Endothelial cell of umbilical vein (primary cell): ENCODE results near the gene FGF2. TPM values are rescaled to one million over a fixed set of nuclear protein-coding genes. Genes with fewer than 3 reads are reported as not detected.

Experiments used
- BruUV-seq: library from RNA; stranded (reverse); fragments of 400-500 nt; replicated peaks from 2 replicates; lab custom pipeline; 2021; lab: Mats Ljungman, UMichigan
- CTCF ChIA-PET: fragments of 300-600, 350-600 bp; sonication (Branson Sonifier 250); formaldehyde crosslinking; loops from one replicate; lab custom pipeline; 2021; ENCODE audit warnings: antibody characterized with exemption, inconsistent platforms; lab: Charles Lee
- POLR2A ChIA-PET: fragments of 300-600, 350-600 bp; sonication (Branson Sonifier 250); formaldehyde crosslinking; loops from one replicate; lab custom pipeline; 2021; ENCODE audit warnings: antibody characterized with exemption, inconsistent platforms; lab: Charles Lee
- DNase-seq: peaks from one replicate; pipeline ENCODE4 v3.0.0-alpha.2; 2011; ENCODE audit warnings: low read depth, low spot score
- FAIRE-seq: peaks from 2 replicates; lab custom pipeline; 2011; peaks lifted over from hg19 to GRCh38; lab: Jason Lieb, UNC
- H2AFZ ChIP-seq: 2 replicates; pipeline ENCODE4 v1.6.0; 2012; ENCODE audit warnings: low read depth, low read length, control low read depth, inconsistent platforms
- H3K27ac ChIP-seq: 2 replicates; pipeline ENCODE4 v1.5.1; 2011; ENCODE audit warnings: low read depth, mild to moderate bottlenecking, control low read depth, low read length, moderate library complexity; ENCODE audit not compliant: insufficient read depth
- H3K27me3 ChIP-seq, 2 experiments: 2 replicates each; pipeline versions ENCODE4 v1.6.0 to v1.6.1; 2011; ENCODE audit warnings: low read length in 2 of 2, mixed read lengths in 1 of 2; ENCODE audit not compliant: control insufficient read depth in 2 of 2, insufficient read depth in 2 of 2
- H3K36me3 ChIP-seq, 2 experiments: 2 replicates in 1 of 2; 3 replicates in 1 of 2; pipeline ENCODE4 v1.5.1; 2011; ENCODE audit warnings: low read length in 2 of 2, mild to moderate bottlenecking in 1 of 2, moderate library complexity in 1 of 2; ENCODE audit not compliant: control insufficient read depth in 2 of 2, insufficient read depth in 2 of 2; ENCODE audit errors: extremely low read depth in 1 of 2
- H3K4me1 ChIP-seq: 3 replicates; pipeline ENCODE4 v1.5.1; 2011; ENCODE audit warnings: mild to moderate bottlenecking, low read length; ENCODE audit not compliant: control insufficient read depth, insufficient read depth; ENCODE audit errors: extremely low read depth
- H3K4me2 ChIP-seq: 2 replicates; pipeline ENCODE4 v1.6.1; 2011; ENCODE audit warnings: low read length, control low read depth, mixed read lengths; ENCODE audit not compliant: insufficient read depth
- H3K4me3 ChIP-seq, 3 experiments: fragments of 200-600 bp in 1 of 3; sonication (generic), shearing (Covaris generic) in 1 of 3; replicated peaks in 1 of 3; 2 replicates each; pipeline ENCODE4 v1.5.1; 2011 to 2016; ENCODE audit warnings: control low read depth in 3 of 3, low read length in 3 of 3, mild to moderate bottlenecking in 2 of 3, inconsistent platforms in 1 of 3, low read depth in 1 of 3, moderate library complexity in 1 of 3; ENCODE audit not compliant: insufficient read depth in 1 of 3
- H3K79me2 ChIP-seq: 2 replicates; pipeline ENCODE4 v1.6.0; 2012; ENCODE audit warnings: low read length, inconsistent platforms; ENCODE audit not compliant: control insufficient read depth, insufficient read depth
- H3K9ac ChIP-seq: replicated peaks from 2 replicates; pipeline ENCODE3; 2011; ENCODE audit warnings: low read length, control low read depth; ENCODE audit not compliant: insufficient read depth; ENCODE audit errors: extremely low read depth
- H3K9me1 ChIP-seq: replicated peaks from 3 replicates; pipeline ENCODE4 v1.6.0; 2011; ENCODE audit warnings: mild to moderate bottlenecking, low read length; ENCODE audit not compliant: control insufficient read depth, insufficient read depth; ENCODE audit errors: extremely low read depth
- H3K9me3 ChIP-seq: replicated peaks from 2 replicates; pipeline ENCODE4 v1.5.1; 2012; ENCODE audit warnings: low read length, inconsistent platforms; ENCODE audit not compliant: control insufficient read depth, insufficient read depth
- H4K20me1 ChIP-seq: replicated peaks from 2 replicates; pipeline ENCODE3; 2011; ENCODE audit warnings: mild to moderate bottlenecking, low read length; ENCODE audit not compliant: control insufficient read depth, insufficient read depth; ENCODE audit errors: extremely low read depth
- CTCF ChIP-seq, 2 donors: IDR thresholded peaks; 1 replicate in 1 of 2; 2 replicates in 1 of 2; pipeline ENCODE4 v1.5.1; 2011; ENCODE audit warnings: low read length in 2 of 2, mild to moderate bottlenecking in 2 of 2, moderate library complexity in 2 of 2, control low read depth in 1 of 2, inconsistent platforms in 1 of 2, low read depth in 1 of 2; ENCODE audit not compliant: insufficient read depth in 1 of 2; ENCODE audit errors: extremely low read depth in 1 of 2
- EZH2 ChIP-seq: IDR thresholded peaks from 2 replicates; pipeline ENCODE4 v1.6.1; 2012; ENCODE audit warnings: borderline replicate concordance, low read depth, mild to moderate bottlenecking, moderate library complexity, low read length, inconsistent platforms; ENCODE audit not compliant: severe bottlenecking
- FOS ChIP-seq: IDR thresholded peaks from 2 replicates; pipeline ENCODE4 v1.6.1; 2011; ENCODE audit warnings: mild to moderate bottlenecking, low read length, moderate library complexity, borderline replicate concordance; ENCODE audit not compliant: insufficient read depth
- GATA2 ChIP-seq: IDR thresholded peaks from 2 replicates; pipeline ENCODE4 v1.7.0; 2011; ENCODE audit warnings: low read depth, mild to moderate bottlenecking, moderate library complexity, mixed read lengths, low read length; ENCODE audit not compliant: insufficient read length, insufficient read depth
- JUN ChIP-seq: IDR thresholded peaks from 2 replicates; pipeline ENCODE4 v1.6.1; 2011; ENCODE audit warnings: borderline replicate concordance, low read depth; ENCODE audit not compliant: insufficient read length, insufficient read depth
- MAX ChIP-seq: IDR thresholded peaks from 2 replicates; pipeline ENCODE4 v1.6.1; 2011; ENCODE audit not compliant: insufficient read depth, insufficient read length
- MYC ChIP-seq: IDR thresholded peaks from one replicate; pipeline ENCODE4 v1.6.1; 2011; ENCODE audit warnings: mild to moderate bottlenecking, low read depth, low read length
- POLR2A ChIP-seq: IDR thresholded peaks from 2 replicates; pipeline ENCODE4 v1.6.1; 2012; ENCODE audit warnings: low read depth, mild to moderate bottlenecking, control low read depth, low read length
- POLR2AphosphoS5 ChIP-seq: IDR thresholded peaks from 2 replicates; pipeline ENCODE4 v1.6.1; 2012; ENCODE audit warnings: low read depth, mild to moderate bottlenecking, control low read depth, low read length, moderate library complexity; ENCODE audit not compliant: insufficient read depth
- dilution Hi-C: fragments of 300-500 bp; cut with MboI; formaldehyde crosslinking; loops from one replicate; pipeline ENCODE4 v1.15.0; 2019; ENCODE audit warnings: low sequenced_read_pairs; ENCODE audit not compliant: extremely low pct_ligation_motif_present
- intact Hi-C: fragments of 100-400 bp; cut with micrococcal nuclease; formaldehyde crosslinking; loops from one replicate; pipeline ENCODE4 v1.10.0; 2022
- polyA plus RNA-seq, 4 experiments: library from polyadenylated mRNA; depleted of rRNA in 3 of 4; stranded (reverse) in 3 of 4; unstranded in 1 of 4; fragments of >200 nt; gene quantifications; 2 replicates each; pipeline versions ENCODE4 v1.2.1 to v1.2.3, GENCODE V29; 2011 to 2012; ENCODE audit warnings: missing spikeins in 1 of 4
- total RNA-seq: library from RNA; stranded (reverse); gene quantifications from 2 replicates; pipeline ENCODE4 v1.2.3, GENCODE V29; 2021

Gene FGF2
- total and polyA plus RNA-seq, 2 donors (not counting 3 experiments of a cell fraction or from before 2014, with no cell fraction given), result 4.6 to 23.9 TPM

GRCh38 chr4:122796801-122797404, 29.7 kb upstream of the FGF2 start:
- no peaks in the 10 kb centered on the region for H3K9me1 ChIP-seq
- no peaks in the 10 kb centered on the region for H3K36me3 ChIP-seq
- TF ChIP-seq MAX (no peak), EZH2 (no peak), POLR2AphosphoS5 (no peak), FOS (no peak), POLR2A (no peak), MYC (no peak), JUN (no peak), GATA2 (no peak), CTCF (IDR thresholded peaks at IDR 0.05; ENCODE audit: extremely low read depth in 1 of 2, insufficient read depth in 1 of 2, low read depth in 1 of 2, low read length in 2 of 2) (no peak)
- intact Hi-C loops, result no loop called here
- DNase-seq (no peak), FAIRE-seq (no peak)
- peaks cover 7% of the 10 kb centered on the region for H3K4me1 ChIP-seq
- no peak overlapping the region for H3K9ac ChIP-seq
- ChIA-PET CTCF (interaction anchor here (1.1 to 1.6 kb wide), 4 partner anchors 9 to 39 kb away, joined by 3 to 5 read pairs (median 3); no protein-coding TSS in a partner anchor), POLR2A (no interaction called here)
- dilution Hi-C loops, result no loop called here
- H3K27me3 ChIP-seq, result no peaks in the 10 kb centered on the region
- no peaks in the 10 kb centered on the region for H3K79me2 ChIP-seq
- BruUV-seq, result no TSS peak
- H4K20me1 ChIP-seq, result no peaks in the 10 kb centered on the region
- no peaks in the 10 kb centered on the region for H3K9me3 ChIP-seq
- H3K4me2 ChIP-seq, result no peak overlapping the region
- no peak overlapping the region for H2AFZ ChIP-seq
- no peak overlapping the region for H3K4me3 ChIP-seq
- no peak overlapping the region for H3K27ac ChIP-seq
